HepG2 (cell line): ENCODE data around the gene C1orf87. TPM values are rescaled to one million over a fixed set of nuclear protein-coding genes. Genes with fewer than 3 reads are reported as not detected.

Experiments used
- ATAC-seq: fragments of 200-7000 bp; cut with Tn5 transposase; 3 replicates; pipeline ENCODE4 v1.9.1; 2020; ENCODE audit warnings: mild to moderate bottlenecking, moderate library complexity
- BruUV-seq: library from RNA; stranded (reverse); fragments of 400-500 nt; replicated peaks from 2 replicates; lab custom pipeline; 2021; lab: Mats Ljungman, UMichigan
- CTCF ChIA-PET: fragments of 300-600 bp; formaldehyde crosslinking; extraction: SDS; loops from one replicate; lab custom pipeline; 2021; ENCODE audit warnings: low total read pairs, inconsistent platforms, low intra/inter-chr PET ratio; lab: Yijun Ruan, JAX
- POLR2A ChIA-PET: fragments of 350-600 bp; sonication (Branson Sonifier 250); formaldehyde crosslinking; loops from one replicate; lab custom pipeline; 2020; ENCODE audit warnings: antibody characterized with exemption, inconsistent platforms; lab: Yijun Ruan, JAX
- DNase-seq: peaks from one replicate; pipeline ENCODE4 v3.0.0-alpha.2; 2015; ENCODE audit warnings: low spot score
- FAIRE-seq: peaks from 3 replicates; lab custom pipeline; 2011; peaks lifted over from hg19 to GRCh38; lab: Jason Lieb, UNC
- H2AFZ ChIP-seq: one replicate; pipeline ENCODE4 v1.6.1; 2011; ENCODE audit warnings: low read length, inconsistent platforms
- H3K27ac ChIP-seq: fragments of 300-600 bp; 3 replicates; pipeline ENCODE4 v1.8.0; 2011; ENCODE audit warnings: mixed run types, mild to moderate bottlenecking, mixed read lengths, low read length, inconsistent platforms; ENCODE audit not compliant: insufficient read depth; ENCODE audit errors: extremely low read length
- H3K27me3 ChIP-seq, 2 experiments: fragments of 200-600 bp in 1 of 2; 2 replicates in 1 of 2; 3 replicates in 1 of 2; pipeline versions ENCODE4 v1.6.0 to v1.8.0; 2011; ENCODE audit warnings: low read length in 2 of 2, mild to moderate bottlenecking in 2 of 2, moderate library complexity in 2 of 2, inconsistent platforms in 1 of 2; ENCODE audit not compliant: insufficient read depth in 2 of 2, control insufficient read depth in 1 of 2
- H3K36me3 ChIP-seq, 2 experiments: fragments of 200-600 bp in 1 of 2; replicated peaks in 1 of 2; 2 replicates in 1 of 2; 3 replicates in 1 of 2; pipeline versions ENCODE4 v1.5.1 to v1.8.0; 2011; ENCODE audit warnings: low read length in 2 of 2, inconsistent platforms in 1 of 2; ENCODE audit not compliant: insufficient read depth in 2 of 2, control insufficient read depth in 1 of 2
- H3K4me1 ChIP-seq: 2 replicates; pipeline ENCODE4 v1.5.1; 2012; ENCODE audit warnings: low read length, inconsistent platforms; ENCODE audit not compliant: insufficient read depth
- H3K4me2 ChIP-seq: 2 replicates; pipeline ENCODE4 v1.6.0; 2011; ENCODE audit warnings: low read depth, low read length, inconsistent platforms
- H3K4me3 ChIP-seq, 3 experiments: fragments of 200-600 bp in 1 of 3; sonication (generic), shearing (Covaris generic) in 1 of 3; replicated peaks in 1 of 3; 2 replicates each; pipeline ENCODE4 v1.5.1; 2011 to 2016; ENCODE audit warnings: low read length in 3 of 3, inconsistent platforms in 2 of 3, low read depth in 2 of 3, mild to moderate bottlenecking in 2 of 3, control low read depth in 1 of 3, mixed read lengths in 1 of 3; ENCODE audit not compliant: insufficient read depth in 1 of 3
- H3K79me2 ChIP-seq: one replicate; pipeline ENCODE4 v1.6.1; 2011; ENCODE audit warnings: low read length, inconsistent platforms; ENCODE audit not compliant: insufficient read depth
- H3K9ac ChIP-seq: 2 replicates; pipeline ENCODE4 v1.6.0; 2011; ENCODE audit warnings: mild to moderate bottlenecking, low read depth, low read length, inconsistent platforms; ENCODE audit not compliant: insufficient read depth
- H3K9me3 ChIP-seq: 2 replicates; pipeline ENCODE4 v1.5.1; 2012; ENCODE audit warnings: mild to moderate bottlenecking, low read length
- H4K20me1 ChIP-seq: 2 replicates; pipeline ENCODE4 v1.6.0; 2011; ENCODE audit warnings: inconsistent platforms, mild to moderate bottlenecking, low read length, moderate library complexity; ENCODE audit not compliant: insufficient read depth
- FOXC1 ChIP-seq: sonication (generic); formaldehyde crosslinking; IDR thresholded peaks from 2 replicates; pipeline ENCODE4 v1.8.0; 2022; ENCODE audit warnings: mild to moderate bottlenecking, missing genetic modification reagents, borderline replicate concordance
- HNF4A ChIP-seq: sonication (generic); formaldehyde crosslinking; IDR thresholded peaks from 2 replicates; pipeline ENCODE4 v1.4.0; 2020; ENCODE audit warnings: missing genetic modification reagents
- HOXA3 ChIP-seq: sonication (generic); formaldehyde crosslinking; IDR thresholded peaks from 2 replicates; pipeline ENCODE4 v1.5.0; 2020; ENCODE audit warnings: missing genetic modification reagents
- KLF12 ChIP-seq: sonication (generic); formaldehyde crosslinking; IDR thresholded peaks from 2 replicates; pipeline ENCODE4 v1.4.0; 2020; ENCODE audit warnings: missing genetic modification reagents, borderline replicate concordance
- NONO ChIP-seq, 2 experiments: fragments of 450-650 bp in 1 of 2; sonication (generic) in 1 of 2; formaldehyde crosslinking in 1 of 2; IDR thresholded peaks in 1 of 2; conservative IDR thresholded peaks in 1 of 2; 2 replicates each; pipeline versions ENCODE4 v1.6.1 to v1.8.0; 2017 to 2022; ENCODE audit warnings: mild to moderate bottlenecking in 1 of 2, missing genetic modification reagents in 1 of 2, moderate library complexity in 1 of 2
- PHF20 ChIP-seq: sonication (generic); formaldehyde crosslinking; IDR thresholded peaks from 2 replicates; pipeline ENCODE4 v1.5.0; 2020; ENCODE audit warnings: mild to moderate bottlenecking, missing genetic modification reagents
- PHF5A ChIP-seq: IDR thresholded peaks from one replicate; pipeline ENCODE4 v1.6.1; 2018; ENCODE audit warnings: low read depth, missing genetic modification reagents; ENCODE audit not compliant: unreplicated experiment
- POLR2AphosphoS2 ChIP-seq: IDR thresholded peaks from 2 replicates; pipeline ENCODE4 v1.6.1; 2011; ENCODE audit warnings: low read depth, low read length, improper control_type of control experiment
- POLR2AphosphoS5 ChIP-seq: IDR thresholded peaks from 2 replicates; pipeline ENCODE4 v1.6.1; 2012; ENCODE audit warnings: low read depth, low read length
- RCOR2 ChIP-seq: IDR thresholded peaks from 2 replicates; pipeline ENCODE4 v1.6.1; 2016; ENCODE audit warnings: missing biosample characterization, missing genetic modification reagents
- RERE ChIP-seq: IDR thresholded peaks from 2 replicates; pipeline ENCODE4 v1.6.1; 2016; ENCODE audit warnings: low read depth, missing genetic modification reagents, missing compliant biosample characterization
- THAP9 ChIP-seq: sonication (generic); formaldehyde crosslinking; IDR thresholded peaks from 2 replicates; pipeline ENCODE4; 2020; ENCODE audit warnings: missing genetic modification reagents, mild to moderate bottlenecking, borderline replicate concordance
- ZNF333 ChIP-seq: sonication (generic); formaldehyde crosslinking; IDR thresholded peaks from 2 replicates; pipeline ENCODE4 v1.4.0; 2020; ENCODE audit warnings: mild to moderate bottlenecking, missing genetic modification reagents, borderline replicate concordance
- ZNF33B ChIP-seq: sonication (generic); formaldehyde crosslinking; IDR thresholded peaks from 2 replicates; pipeline ENCODE4 v1.5.1; 2020; ENCODE audit warnings: mild to moderate bottlenecking, missing genetic modification reagents
- ZNF34 ChIP-seq: sonication (generic); formaldehyde crosslinking; IDR thresholded peaks from 2 replicates; pipeline ENCODE4 v1.4.0; 2020; ENCODE audit warnings: mild to moderate bottlenecking, missing genetic modification reagents, borderline replicate concordance
- WGBS: methylation state at CpG from one replicate; pipeline ENCODE4 v1.1.6; 2017; ENCODE audit warnings: low lambda C conversion rate; 5-methylcytosine and 5-hydroxymethylcytosine counted together
- in situ Hi-C: cut with HindIII; loops from 2 replicates; pipeline ENCODE4 v1.10.0; 2017; ENCODE audit warnings: low pct_unique_long_range_greater_than_20kb; ENCODE audit not compliant: extremely low pct_ligation_motif_present
- intact Hi-C: fragments of 100-400 bp; cut with micrococcal nuclease; formaldehyde crosslinking; loops from one replicate; pipeline ENCODE4 v1.10.0; 2022; ENCODE audit not compliant: unreplicated experiment
- polyA plus RNA-seq, 8 experiments: library from polyadenylated mRNA; depleted of rRNA in 3 of 8; stranded (reverse) in 7 of 8; unstranded in 1 of 8; fragments of >200 nt; fragmentation: Illumina TruSeq in 4 of 8; extraction: Trizol in 4 of 8; gene quantifications; 2 replicates each; pipeline versions ENCODE4 v1.2.1 to v1.2.3, GENCODE V29; 2011 to 2016; ENCODE audit warnings: low read depth in 4 of 8, missing spikeins in 1 of 8, mixed read lengths in 1 of 8; ENCODE audit not compliant: insufficient read depth in 1 of 8
- total RNA-seq, 5 experiments: library from RNA; depleted of rRNA; stranded (reverse); fragments of >200 nt; fragmentation: Illumina TruSeq; extraction: Trizol; gene quantifications; 2 replicates each; pipeline ENCODE4 v1.2.3, GENCODE V29; 2016; ENCODE audit warnings: low read depth in 1 of 5
- TF ChIP-seq, protein P1 (sequence below): sonication (generic); formaldehyde crosslinking; IDR thresholded peaks from 2 replicates; pipeline ENCODE4 v1.5.0; 2020; ENCODE audit warnings: mild to moderate bottlenecking, missing genetic modification reagents

C1orf87 gene
- total and polyA plus RNA-seq, 2 of the 13 experiments (the other 11 are each of a cell fraction or from before 2014, with no cell fraction given), result not detected

DNA sequence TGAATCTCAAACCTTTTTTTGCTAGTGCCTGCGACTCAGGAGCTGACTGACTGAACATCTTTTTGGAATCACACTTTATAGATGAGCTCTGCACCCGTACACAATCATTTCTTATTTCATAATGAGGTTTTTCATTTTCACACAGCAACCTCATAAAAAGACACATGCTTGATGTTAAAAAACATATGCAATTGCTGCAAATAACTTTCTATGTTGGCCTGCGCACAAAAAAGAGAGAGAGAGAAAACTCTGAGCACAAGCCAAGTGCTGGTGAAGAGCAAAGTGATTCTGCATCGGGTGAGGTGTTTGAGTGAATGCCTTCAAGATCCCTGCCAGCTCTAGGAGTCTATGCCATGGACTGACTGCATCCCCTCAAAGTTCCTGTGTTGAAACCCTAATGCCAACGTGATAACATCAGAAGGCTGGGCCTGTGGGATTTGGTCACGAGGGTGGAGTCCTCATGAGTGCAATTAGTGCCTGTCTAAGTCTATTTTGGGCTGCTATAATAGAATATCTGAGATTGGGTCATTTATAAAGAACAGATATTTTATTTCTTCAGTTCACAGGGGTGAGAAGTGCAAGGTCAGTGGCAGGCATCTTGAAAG lies 36.6 kb downstream of the C1orf87 start:
- no peaks in the 10 kb centered on the region for H3K9me3 ChIP-seq
- DNase-seq (no peak), ATAC-seq (no peak), FAIRE-seq (no peak)
- CTCF ChIA-PET, result no interaction called here
- no peak overlapping the region for H3K27ac ChIP-seq
- no peaks in the 10 kb centered on the region for H3K36me3 ChIP-seq
- no peak overlapping the region for H3K4me3 ChIP-seq
- H3K27me3 ChIP-seq, result no peaks in the 10 kb centered on the region; a peak in 1 of 5 replicates
- intact Hi-C loops (no loop called here), in situ Hi-C loops (no loop called here)
- H4K20me1 ChIP-seq, result no peaks in the 10 kb centered on the region
- 60% methylated on average over 5 of the region's 6 CpGs for WGBS
- BruUV-seq, result no TSS peak
- no peak overlapping the region for H3K4me2 ChIP-seq
- no peak overlapping the region for H3K9ac ChIP-seq
- no peaks in the 10 kb centered on the region for H3K4me1 ChIP-seq
- H3K79me2 ChIP-seq, result no peaks in the 10 kb centered on the region
- POLR2A ChIA-PET, result no interaction called here
- no peak overlapping the region for H2AFZ ChIP-seq
- no peak for TF ChIP-seq KLF12 (CRISPR knock-in tag)
- no peak for TF ChIP-seq POLR2AphosphoS5
- TF ChIP-seq POLR2AphosphoS2, result no peak
- TF ChIP-seq RERE (CRISPR knock-in tag), result no peak
- TF ChIP-seq, protein P1, sequence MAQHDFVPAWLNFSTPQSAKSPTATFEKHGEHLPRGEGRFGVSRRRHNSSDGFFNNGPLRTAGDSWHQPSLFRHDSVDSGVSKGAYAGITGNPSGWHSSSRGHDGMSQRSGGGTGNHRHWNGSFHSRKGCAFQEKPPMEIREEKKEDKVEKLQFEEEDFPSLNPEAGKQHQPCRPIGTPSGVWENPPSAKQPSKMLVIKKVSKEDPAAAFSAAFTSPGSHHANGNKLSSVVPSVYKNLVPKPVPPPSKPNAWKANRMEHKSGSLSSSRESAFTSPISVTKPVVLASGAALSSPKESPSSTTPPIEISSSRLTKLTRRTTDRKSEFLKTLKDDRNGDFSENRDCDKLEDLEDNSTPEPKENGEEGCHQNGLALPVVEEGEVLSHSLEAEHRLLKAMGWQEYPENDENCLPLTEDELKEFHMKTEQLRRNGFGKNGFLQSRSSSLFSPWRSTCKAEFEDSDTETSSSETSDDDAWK (CRISPR knock-in tag), result no peak
- no peak for TF ChIP-seq THAP9 (CRISPR knock-in tag)
- TF ChIP-seq PHF20 (CRISPR knock-in tag), result no peak
- no peak for TF ChIP-seq FOXC1 (CRISPR knock-in tag)
- no peak for TF ChIP-seq HOXA3 (CRISPR knock-in tag)
- no peak for TF ChIP-seq RCOR2 (CRISPR knock-in tag)
- no peak for TF ChIP-seq PHF5A (CRISPR knock-in tag)
- TF ChIP-seq NONO (IDR thresholded peaks at IDR 0.05), result no peak
- no peak for TF ChIP-seq NONO (CRISPR knock-in tag; conservative IDR thresholded peaks at IDR 0.05)
- no peak for TF ChIP-seq ZNF333 (CRISPR knock-in tag)
- TF ChIP-seq ZNF33B (CRISPR knock-in tag), result no peak
- TF ChIP-seq HNF4A (CRISPR knock-in tag), result no peak
- TF ChIP-seq ZNF34 (CRISPR knock-in tag), result no peak
